H1 (cell line): Measurements from ENCODE around the gene GBA2. TPM values are rescaled to one million over a fixed set of nuclear protein-coding genes. Genes with fewer than 3 reads are reported as not detected.

ENCODE experiments used
- ATF3 ChIP-seq: IDR thresholded peaks from 2 replicates; pipeline ENCODE4 v1.6.1; 2011; ENCODE audit warnings: low read depth, mild to moderate bottlenecking, low read length; ENCODE audit not compliant: insufficient read depth
- RAD21 ChIP-seq, 2 experiments: IDR thresholded peaks in 1 of 2; conservative IDR thresholded peaks in 1 of 2; 2 replicates each; pipeline ENCODE4 v1.6.1; 2011; ENCODE audit warnings: low read depth in 2 of 2, low read length in 2 of 2, improper control_type of control experiment in 1 of 2, inconsistent platforms in 1 of 2, mild to moderate bottlenecking in 1 of 2, moderate library complexity in 1 of 2
- RBBP5 ChIP-seq: IDR thresholded peaks from 2 replicates; pipeline ENCODE4 v1.7.1; 2012; ENCODE audit warnings: low read depth, mild to moderate bottlenecking, inconsistent platforms, low read length, moderate library complexity, borderline replicate concordance
- SUZ12 ChIP-seq: fragments of 200-600 bp; sonication (generic); IDR thresholded peaks from 2 replicates; pipeline ENCODE4 v1.6.1; 2012; ENCODE audit warnings: mild to moderate bottlenecking, inconsistent platforms, low read length, moderate library complexity, mixed read lengths
- TEAD4 ChIP-seq: IDR thresholded peaks from 2 replicates; pipeline ENCODE4 v1.6.1; 2012; ENCODE audit warnings: low read depth, low read length, inconsistent platforms, mixed read lengths
- ZNF274 ChIP-seq: IDR thresholded peaks from 2 replicates; pipeline ENCODE4 v1.7.0; 2012; ENCODE audit warnings: low read length, borderline replicate concordance; ENCODE audit errors: extremely low read depth
- polyA plus RNA-seq, 7 experiments: library from polyadenylated mRNA; depleted of rRNA in 3 of 7; stranded (reverse) in 5 of 7; unstranded in 2 of 7; fragments of >200 nt in 5 of 7; fragments of 200-250 nt in 2 of 7; gene quantifications; 1 replicate in 5 of 7; 2 replicates in 1 of 7; 4 replicates in 1 of 7; pipeline versions ENCODE4 v1.2.1 to v1.2.3, GENCODE V29; 2011 to 2013; ENCODE audit warnings: missing spikeins in 2 of 7, mixed read lengths in 2 of 7
- total RNA-seq: library from RNA; stranded (reverse); fragmentation: NEBNext Ultra II Directional; extraction: Animal tissue kit (Norgen Biotek cat#: 25700); gene quantifications from 2 replicates; pipeline ENCODE4 v1.2.1, GENCODE V29; 2021
- TF ChIP-seq, protein P1 (sequence below): fragments of 300-600 bp; sonication (generic); IDR thresholded peaks from 2 replicates; pipeline ENCODE4 v1.7.1; 2012; ENCODE audit warnings: low read length, moderate library complexity, mild to moderate bottlenecking, inconsistent platforms; ENCODE audit not compliant: insufficient replicate concordance

Gene GBA2
- total and polyA plus RNA-seq, 2 of the 8 experiments (the other 6 are each of a cell fraction or from before 2014, with no cell fraction given): 64.2 to 71.9 TPM

DNA sequence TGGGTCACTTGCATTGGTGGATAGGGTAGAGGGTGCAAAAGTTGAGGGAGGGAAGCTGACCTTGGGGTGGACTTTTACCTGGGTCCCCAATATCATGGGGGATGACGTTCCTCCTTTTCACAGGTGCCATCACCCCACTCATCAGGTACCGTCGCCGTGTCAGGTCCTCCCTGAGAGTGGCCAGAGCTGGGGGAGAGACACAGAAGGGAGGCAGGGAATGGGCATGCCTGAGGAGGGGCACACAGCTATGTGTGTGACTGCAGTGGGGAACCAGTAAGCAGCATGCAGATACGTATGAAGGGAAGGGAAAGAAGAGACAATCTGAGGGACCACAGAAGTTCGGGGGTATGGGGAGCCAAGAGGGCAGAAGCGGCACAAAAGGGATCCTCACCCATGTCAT, 10.1 kb downstream of the GBA2 start (continued):
- TF ChIP-seq SUZ12: no peak
- no peak for TF ChIP-seq RBBP5
- TF ChIP-seq TEAD4: no peak
- TF ChIP-seq ZNF274: no peak
- no peak for TF ChIP-seq ATF3
- TF ChIP-seq, protein P1, sequence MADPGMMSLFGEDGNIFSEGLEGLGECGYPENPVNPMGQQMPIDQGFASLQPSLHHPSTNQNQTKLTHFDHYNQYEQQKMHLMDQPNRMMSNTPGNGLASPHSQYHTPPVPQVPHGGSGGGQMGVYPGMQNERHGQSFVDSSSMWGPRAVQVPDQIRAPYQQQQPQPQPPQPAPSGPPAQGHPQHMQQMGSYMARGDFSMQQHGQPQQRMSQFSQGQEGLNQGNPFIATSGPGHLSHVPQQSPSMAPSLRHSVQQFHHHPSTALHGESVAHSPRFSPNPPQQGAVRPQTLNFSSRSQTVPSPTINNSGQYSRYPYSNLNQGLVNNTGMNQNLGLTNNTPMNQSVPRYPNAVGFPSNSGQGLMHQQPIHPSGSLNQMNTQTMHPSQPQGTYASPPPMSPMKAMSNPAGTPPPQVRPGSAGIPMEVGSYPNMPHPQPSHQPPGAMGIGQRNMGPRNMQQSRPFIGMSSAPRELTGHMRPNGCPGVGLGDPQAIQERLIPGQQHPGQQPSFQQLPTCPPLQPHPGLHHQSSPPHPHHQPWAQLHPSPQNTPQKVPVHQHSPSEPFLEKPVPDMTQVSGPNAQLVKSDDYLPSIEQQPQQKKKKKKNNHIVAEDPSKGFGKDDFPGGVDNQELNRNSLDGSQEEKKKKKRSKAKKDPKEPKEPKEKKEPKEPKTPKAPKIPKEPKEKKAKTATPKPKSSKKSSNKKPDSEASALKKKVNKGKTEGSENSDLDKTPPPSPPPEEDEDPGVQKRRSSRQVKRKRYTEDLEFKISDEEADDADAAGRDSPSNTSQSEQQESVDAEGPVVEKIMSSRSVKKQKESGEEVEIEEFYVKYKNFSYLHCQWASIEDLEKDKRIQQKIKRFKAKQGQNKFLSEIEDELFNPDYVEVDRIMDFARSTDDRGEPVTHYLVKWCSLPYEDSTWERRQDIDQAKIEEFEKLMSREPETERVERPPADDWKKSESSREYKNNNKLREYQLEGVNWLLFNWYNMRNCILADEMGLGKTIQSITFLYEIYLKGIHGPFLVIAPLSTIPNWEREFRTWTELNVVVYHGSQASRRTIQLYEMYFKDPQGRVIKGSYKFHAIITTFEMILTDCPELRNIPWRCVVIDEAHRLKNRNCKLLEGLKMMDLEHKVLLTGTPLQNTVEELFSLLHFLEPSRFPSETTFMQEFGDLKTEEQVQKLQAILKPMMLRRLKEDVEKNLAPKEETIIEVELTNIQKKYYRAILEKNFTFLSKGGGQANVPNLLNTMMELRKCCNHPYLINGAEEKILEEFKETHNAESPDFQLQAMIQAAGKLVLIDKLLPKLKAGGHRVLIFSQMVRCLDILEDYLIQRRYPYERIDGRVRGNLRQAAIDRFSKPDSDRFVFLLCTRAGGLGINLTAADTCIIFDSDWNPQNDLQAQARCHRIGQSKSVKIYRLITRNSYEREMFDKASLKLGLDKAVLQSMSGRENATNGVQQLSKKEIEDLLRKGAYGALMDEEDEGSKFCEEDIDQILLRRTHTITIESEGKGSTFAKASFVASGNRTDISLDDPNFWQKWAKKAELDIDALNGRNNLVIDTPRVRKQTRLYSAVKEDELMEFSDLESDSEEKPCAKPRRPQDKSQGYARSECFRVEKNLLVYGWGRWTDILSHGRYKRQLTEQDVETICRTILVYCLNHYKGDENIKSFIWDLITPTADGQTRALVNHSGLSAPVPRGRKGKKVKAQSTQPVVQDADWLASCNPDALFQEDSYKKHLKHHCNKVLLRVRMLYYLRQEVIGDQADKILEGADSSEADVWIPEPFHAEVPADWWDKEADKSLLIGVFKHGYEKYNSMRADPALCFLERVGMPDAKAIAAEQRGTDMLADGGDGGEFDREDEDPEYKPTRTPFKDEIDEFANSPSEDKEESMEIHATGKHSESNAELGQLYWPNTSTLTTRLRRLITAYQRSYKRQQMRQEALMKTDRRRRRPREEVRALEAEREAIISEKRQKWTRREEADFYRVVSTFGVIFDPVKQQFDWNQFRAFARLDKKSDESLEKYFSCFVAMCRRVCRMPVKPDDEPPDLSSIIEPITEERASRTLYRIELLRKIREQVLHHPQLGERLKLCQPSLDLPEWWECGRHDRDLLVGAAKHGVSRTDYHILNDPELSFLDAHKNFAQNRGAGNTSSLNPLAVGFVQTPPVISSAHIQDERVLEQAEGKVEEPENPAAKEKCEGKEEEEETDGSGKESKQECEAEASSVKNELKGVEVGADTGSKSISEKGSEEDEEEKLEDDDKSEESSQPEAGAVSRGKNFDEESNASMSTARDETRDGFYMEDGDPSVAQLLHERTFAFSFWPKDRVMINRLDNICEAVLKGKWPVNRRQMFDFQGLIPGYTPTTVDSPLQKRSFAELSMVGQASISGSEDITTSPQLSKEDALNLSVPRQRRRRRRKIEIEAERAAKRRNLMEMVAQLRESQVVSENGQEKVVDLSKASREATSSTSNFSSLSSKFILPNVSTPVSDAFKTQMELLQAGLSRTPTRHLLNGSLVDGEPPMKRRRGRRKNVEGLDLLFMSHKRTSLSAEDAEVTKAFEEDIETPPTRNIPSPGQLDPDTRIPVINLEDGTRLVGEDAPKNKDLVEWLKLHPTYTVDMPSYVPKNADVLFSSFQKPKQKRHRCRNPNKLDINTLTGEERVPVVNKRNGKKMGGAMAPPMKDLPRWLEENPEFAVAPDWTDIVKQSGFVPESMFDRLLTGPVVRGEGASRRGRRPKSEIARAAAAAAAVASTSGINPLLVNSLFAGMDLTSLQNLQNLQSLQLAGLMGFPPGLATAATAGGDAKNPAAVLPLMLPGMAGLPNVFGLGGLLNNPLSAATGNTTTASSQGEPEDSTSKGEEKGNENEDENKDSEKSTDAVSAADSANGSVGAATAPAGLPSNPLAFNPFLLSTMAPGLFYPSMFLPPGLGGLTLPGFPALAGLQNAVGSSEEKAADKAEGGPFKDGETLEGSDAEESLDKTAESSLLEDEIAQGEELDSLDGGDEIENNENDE: no peak
- TF ChIP-seq RAD21 (IDR thresholded peaks at IDR 0.05 in 1 of 2, conservative IDR thresholded peaks at IDR 0.05 in 1 of 2; ENCODE audit: low read depth in 2 of 2, low read length in 2 of 2): no peak
